ENCODE data around the gene ATP2A1.

Gene ATP2A1

GRCh38 chr16:28878083-28878926 is at the start of gene ATP2A1:
Gene ATP2A1 (plus strand): TSS chr16:28878488. CDS start chr16:28878672, 184 bp downstream.
- DNase-seq, result no peak

DNA sequence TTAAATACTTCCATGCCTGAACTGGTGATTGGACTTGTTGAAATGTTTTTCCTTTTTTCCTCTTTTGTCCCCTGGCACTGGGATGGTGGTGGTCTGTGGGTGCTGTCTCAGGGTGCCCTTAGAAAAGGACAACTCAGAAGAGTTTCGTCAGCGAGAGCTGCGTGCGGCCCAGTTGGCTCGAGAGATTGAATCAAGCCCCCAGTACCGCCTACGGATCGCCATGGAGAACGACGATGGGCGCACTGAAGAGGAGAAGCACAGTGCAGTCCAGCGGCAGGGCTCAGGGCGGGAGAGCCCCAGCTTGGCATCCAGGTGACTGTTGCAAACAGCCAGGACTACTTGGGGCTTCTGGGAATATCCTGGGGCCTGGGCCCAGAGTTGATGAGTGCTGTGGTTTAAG is 48.5 kb upstream of the ATP2A1 start:
- DNase-seq, result no peak

DNA sequence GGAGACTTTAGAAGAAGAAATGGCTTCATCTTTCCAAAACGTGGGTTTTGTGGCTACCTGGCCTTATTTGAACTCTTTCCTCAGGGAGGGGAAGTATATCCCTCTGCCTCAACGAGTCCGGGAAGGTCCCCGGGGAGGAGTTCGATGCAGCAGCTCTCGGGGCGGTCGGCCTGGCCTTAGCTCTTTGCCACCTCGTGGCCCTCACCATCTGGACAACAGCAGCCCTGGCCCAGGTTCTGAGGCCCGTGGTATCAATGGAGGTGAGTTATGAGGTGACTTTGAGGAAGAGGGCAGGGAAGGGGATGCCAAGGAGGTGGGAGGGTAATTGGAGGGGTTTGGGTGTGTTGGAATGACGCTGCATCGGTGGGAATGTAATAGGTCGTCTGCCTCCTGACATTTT is 47.8 kb upstream of the ATP2A1 start:
- DNase-seq, result no peak

DNA sequence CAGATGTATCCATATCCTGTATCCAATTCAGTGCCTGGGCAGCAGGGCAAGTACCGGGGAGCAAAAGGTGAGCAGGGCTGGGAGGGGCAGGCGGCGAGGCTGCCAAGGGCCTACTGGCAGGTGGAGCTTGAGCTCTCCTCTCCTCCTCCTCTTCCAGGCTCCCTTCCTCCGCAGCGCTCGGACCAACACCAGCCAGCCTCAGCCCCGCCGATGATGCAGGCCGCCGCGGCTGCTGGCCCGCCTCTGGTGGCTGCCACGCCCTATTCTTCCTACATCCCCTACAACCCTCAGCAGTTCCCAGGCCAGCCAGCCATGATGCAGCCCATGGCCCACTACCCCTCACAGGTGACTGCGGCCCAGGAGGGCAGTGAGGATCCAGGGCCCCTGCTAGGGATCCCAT is 43.9 kb upstream of the ATP2A1 start:
- no peak for DNase-seq

- no peak for DNase-seq
These were observed 43.1 kb upstream of the ATP2A1 start for GRCh38 chr16:28834873-28835863.

DNA sequence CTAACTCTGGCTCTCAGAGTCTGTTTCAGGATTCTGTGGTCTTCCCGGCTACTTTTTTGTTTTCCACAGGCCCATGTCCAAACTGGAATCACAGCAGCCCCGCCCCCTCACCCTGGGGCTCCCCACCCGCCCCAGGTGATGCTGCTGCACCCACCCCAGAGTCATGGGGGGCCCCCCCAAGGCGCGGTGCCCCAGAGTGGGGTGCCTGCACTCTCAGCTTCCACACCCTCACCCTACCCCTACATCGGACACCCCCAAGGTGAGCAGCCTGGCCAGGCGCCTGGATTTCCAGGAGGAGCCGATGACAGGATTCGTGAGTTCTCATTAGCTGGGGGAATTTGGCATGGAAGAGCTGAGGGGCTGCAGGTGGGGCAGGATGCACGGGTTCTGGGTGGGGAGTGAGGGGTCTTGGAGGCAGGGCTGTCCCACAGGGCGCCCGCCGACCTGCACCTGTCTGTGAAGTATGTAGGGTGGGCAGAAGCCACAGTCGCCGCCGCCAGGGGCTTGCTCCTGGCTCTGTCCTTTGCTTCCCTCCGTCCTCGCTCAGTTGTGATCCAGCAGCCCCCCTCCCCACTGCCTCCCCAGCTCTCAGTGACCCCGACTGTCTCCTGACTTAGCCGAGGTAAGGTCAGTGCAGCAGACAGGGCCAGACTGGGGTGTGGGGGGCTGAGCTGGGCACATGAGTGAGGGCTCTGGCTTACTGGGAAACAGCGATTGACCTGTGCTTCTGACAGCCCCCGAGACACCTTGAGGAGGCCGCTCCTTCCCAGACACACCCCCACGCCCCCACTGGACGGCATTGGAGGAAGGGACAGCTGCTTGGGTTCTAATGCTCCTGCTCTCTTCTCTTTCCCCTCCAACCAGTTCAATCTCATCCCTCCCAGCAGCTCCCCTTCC is 42.2 kb upstream of the ATP2A1 start:
- DNase-seq, result no peak

GRCh38 chr16:28836761-28837064 is 41.6 kb upstream of the ATP2A1 start:
- no peak for DNase-seq

DNA sequence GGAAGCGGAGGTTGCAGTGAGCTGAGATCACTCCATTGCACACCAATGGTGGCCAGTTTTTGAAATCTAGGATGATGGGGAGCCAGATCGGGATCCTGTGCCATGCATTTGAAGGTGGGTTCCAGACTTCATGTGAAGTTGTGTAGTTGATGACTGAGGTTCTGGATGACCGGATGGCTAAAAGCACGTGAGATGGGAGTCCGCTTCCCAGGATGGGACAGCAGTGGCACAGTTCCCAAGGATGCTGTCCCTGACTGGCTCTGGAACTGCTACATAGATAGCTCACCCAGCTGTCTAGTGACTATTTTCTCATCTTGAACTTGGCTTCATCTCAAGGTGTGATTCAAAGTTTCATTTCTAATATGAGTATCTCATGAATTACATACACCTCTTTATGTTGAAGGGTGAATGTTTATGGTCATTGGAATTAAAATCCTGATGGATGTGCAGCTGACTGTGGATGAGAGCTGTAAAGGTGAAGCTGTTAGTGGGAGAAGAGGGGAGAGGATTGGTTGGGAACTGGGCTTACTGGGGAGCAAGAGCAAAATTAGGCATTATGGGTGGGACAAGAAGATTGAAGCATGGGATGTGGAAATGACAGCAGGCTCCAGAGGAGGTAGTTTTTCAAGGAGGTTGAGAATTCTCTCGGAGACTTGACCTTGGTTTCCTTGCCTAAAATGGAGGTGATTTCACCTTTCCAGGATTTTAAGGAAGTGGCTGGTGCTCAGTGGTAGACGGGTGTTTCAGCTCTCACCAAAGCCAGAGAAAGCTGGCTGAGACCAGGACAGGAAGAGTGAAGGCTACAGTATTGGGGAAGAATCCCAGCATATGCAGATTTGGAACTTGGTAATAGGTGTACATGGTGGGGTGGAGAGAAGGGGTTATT is 40.4 kb upstream of the ATP2A1 start:
- DNase-seq, result no peak

DNA sequence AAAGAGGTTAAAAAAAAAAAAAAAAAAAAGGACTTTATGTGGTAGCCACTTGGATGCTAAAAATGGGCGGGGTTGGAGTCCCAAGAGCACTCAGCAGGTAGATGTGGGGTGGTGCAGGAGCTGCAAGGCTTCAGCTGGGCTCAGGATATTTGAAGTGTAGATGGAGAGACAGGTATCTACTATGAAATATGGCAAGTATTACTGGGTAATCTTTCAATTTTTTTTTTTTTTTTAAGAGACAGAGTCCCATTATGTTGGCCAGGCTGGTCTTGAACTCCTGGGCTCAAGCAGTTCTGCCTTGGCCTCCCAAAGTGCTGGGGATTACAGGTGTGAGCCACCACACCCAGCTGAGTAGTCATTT is 39.8 kb upstream of the ATP2A1 start:
- DNase-seq, result no peak

- DNase-seq, result no peak
These were observed 39.2 kb upstream of the ATP2A1 start for GRCh38 chr16:28839004-28839639.

DNA sequence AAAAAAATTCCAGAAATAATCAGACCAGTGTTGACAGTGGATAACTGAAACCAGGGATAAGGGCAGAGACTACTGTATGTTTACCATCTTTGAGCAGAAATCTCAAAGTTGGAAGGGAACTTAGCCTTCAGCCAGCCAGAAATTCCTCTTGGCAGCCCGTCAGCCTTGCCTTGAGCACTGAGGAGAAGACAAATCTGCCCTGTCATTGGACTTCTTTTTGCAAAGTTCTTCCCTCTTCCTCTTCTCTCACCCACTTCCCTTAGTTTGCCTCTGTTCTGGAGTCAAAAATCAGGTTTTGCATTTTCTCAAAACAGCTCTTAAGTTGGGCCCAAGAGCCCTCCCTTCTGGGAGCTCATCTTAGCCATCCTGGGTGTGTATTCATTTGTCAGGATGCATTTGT is 38.4 kb upstream of the ATP2A1 start:
- DNase-seq, result no peak

DNA sequence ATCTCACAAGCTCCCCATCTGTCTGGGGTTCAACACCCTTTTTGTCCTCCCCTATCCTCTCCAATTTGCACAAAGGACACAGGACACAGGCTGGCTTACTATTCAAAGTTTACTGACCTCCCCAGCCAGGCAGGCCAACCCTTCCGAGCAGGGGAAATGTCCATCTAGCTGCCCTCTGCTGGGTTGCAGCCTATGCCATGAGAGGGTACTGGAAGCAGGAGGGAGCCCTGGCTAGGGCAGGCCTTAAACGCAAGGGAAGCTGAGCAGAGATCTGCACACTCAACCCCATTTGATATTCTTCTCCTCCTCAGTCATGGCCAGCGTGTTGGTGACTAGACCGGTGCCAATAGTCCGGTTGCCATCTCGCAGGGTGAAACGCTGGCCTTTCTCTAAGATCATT is 35.6 kb upstream of the ATP2A1 start:
- no peak for DNase-seq

- no peak for DNase-seq
These were observed 34.5 kb upstream of the ATP2A1 start for GRCh38 chr16:28843766-28844165.

DNA sequence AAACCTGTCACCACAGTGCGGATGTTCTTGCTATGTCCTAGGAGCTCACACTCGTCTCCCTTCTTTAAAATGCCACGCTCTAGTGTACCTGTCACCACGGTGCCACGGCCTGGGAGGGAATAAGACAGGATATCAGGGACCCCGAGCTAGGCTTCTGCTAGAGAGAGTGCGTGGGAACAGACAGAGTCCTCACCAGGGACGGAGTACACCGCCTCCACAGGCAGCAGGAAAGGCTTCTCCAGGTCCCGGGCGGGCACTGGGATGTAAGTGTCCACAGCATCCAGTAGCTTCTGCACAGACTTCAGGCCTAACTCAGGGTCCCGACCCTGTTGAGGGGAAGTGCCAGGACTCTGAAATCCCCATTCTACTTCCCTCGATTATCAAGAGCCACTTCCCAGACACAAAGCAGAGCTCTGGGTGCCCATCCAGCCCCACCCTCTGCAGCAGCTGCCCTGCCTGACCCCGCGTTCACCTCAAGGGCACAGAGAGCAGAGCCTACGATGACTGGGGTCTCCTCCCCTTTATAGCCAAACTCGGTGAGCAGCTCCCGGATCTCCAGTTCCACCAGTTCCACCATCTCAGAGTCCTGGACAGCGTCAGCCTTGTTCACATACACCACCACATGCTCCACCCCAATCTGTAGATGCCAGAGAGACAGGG is 33.9 kb upstream of the ATP2A1 start:
- no peak for DNase-seq

GRCh38 chr16:28845293-28845692 is 33.0 kb upstream of the ATP2A1 start:
- DNase-seq, result peak; percentile 37

DNA sequence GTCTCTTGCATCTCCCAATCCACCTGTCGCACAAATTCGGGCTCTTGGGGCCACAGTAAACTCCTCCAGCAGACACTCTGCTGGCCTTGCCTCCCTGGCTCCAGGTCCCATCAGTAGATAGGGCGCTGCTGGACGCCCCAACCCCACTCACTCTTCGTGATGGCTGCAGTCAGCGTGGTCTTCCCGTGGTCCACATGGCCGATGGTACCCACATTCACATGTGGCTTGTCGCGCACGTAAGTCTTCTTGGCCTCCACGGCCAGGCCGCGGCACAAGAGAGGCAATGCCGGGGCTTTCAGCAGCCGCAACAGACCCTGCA is 32.6 kb upstream of the ATP2A1 start:
- no peak for DNase-seq

DNA sequence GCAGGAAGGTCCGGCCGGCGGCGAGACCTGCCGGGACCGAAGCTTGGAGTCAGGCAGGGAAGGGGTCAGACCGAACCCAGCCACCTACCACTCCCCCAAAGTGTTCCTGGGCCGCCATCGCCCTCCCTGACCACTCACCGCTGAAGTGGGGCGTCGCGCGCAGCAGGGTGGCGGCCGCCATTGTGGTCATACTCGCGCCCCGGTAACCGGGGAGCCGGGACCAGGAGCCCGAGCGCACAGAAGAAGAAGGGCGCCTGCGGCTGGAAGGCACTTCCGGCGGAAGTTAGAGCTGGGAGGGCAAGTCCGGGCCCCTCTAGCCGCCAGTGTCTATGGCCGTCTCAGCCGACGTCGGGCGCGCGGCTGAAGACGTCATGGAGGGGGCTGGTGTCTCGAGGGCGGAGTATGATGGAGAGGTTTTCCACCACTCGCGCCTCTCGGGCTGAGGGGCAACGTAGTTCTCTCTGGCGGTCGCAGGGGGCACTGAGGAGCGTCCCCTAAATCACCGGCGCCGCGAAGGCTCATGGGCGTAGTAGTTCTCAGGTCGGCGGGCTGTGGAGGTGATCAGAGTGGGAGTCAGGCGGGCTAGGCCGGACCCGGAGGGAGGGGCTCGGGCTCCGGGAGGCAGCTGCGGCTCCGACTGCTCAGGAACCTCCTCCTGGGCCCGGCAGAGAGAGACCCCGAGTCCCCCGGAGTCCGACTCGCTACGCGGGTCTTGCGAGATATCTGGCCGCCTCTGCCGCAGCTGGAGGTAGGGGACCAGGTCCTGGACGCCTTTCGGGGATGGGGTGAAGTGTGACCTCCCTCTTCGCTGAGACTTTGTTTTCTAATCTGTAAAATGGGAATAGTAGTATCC is 32.0 kb upstream of the ATP2A1 start, which contains the start of gene TUFM:
Gene TUFM, minus strand, starts transcription at position 269 of the 853 bp plus-strand sequence. Its CDS starts 79 bp downstream, at position 190.
- DNase-seq, result peak; percentile 99

GRCh38 chr16:28846933-28847273 is 31.4 kb upstream of the ATP2A1 start:
- DNase-seq, result no peak

DNA sequence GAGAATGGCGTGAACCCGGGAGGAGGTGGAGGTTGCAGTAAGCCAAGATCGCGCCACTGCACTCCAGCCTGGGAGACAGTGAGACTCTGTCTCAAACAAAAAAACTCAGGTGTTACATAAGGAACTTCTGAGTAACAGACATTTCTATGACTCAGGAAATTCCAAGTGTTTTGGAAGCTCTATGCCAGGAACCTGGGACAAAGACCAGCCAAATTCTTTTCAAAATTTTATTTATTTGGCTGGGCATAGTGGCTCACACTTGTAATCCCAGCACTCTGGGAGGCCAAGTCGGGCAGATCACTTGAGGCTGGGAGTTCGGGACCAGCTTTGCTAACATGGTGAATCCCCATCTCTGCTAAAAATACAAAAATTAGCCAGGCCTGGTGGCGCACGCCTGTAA is 19.9 kb upstream of the ATP2A1 start:
- no peak for DNase-seq

DNA sequence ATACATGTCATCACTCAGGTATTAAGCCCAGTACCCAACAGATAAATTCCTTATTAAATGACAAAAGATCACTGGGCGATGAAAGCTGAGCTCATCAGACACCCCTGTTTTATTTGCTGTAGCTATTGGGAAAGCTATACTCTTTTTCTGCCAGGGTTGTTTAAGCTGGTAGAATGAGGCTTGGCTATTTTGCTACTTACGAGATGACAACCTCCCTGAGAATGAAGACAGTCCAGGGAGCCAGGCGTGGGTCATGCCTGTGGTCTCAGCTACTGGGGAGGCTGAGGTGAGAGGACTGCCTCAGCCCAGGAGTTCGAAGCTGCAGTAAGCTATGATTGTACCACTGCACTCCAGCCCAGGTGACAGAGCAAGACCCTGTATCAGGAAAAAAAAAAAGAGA is 19.0 kb upstream of the ATP2A1 start:
- DNase-seq, result no peak

Measured in CD4-positive, alpha-beta T cell treated with Interleukin-10 for 1 hour (primary cell).